Raji (cell line): ENCODE results near the gene NFKBIB.

Experiments used
- POLR2A ChIP-seq: IDR thresholded peaks from 2 replicates; pipeline ENCODE4 v1.6.1; 2011; ENCODE audit warnings: low read depth, low read length, control low read depth; ENCODE audit not compliant: insufficient read depth

The NFKBIB gene

DNA sequence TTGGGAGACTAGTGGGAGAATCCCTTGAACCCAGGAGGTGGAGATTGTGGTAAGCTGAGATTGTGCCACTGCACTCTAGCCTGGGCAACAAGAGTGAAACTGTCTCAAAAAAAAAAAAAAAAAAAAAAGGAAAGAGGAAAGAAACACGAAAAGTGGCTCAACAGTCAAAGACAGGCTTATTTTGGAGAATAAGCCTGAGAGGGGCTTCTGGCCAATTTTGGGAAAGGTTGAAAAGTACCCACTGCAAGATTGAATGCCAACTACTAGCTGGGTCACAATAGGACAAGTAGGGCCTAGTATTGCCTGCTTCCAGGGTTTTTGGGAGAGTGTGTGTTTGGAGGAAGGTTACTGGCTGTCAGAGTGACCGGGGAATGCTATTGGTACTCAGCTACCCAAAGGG, 58.5 kb downstream of the NFKBIB start:
- no peak for TF ChIP-seq POLR2A
